Measurements from ENCODE around the gene TMEM263. TPM values are rescaled to one million over a fixed set of nuclear protein-coding genes. Genes with fewer than 3 reads are reported as not detected.

The TMEM263 gene
- total and polyA plus RNA-seq, 9 of the 15 experiments (the other 6 are each of a cell fraction or from before 2014, with no cell fraction given): 12.6 to 36.7 (median 24.4) TPM

- TF ChIP-seq ZHX1 (conservative IDR thresholded peaks at IDR 0.05; ENCODE audit: low read length) (no peak), POLR3A (IDR thresholded peaks at IDR 0.05; ENCODE audit: borderline replicate concordance, extremely low read depth, insufficient read depth, insufficient read length) (no peak), BCOR (IDR thresholded peaks at IDR 0.05) (no peak), BHLHE40 (IDR thresholded peaks at IDR 0.05; ENCODE audit: low read length) (0 out of 2 replicates have a peak, but pooled peaks have one; percentile 28), RERE (CRISPR knock-in tag; IDR thresholded peaks at IDR 0.05; ENCODE audit: borderline replicate concordance) (no peak), ATF1 (CRISPR knock-in tag; IDR thresholded peaks at IDR 0.05) (no peak), ATF1 (tag; IDR thresholded peaks at IDR 0.05) (no peak), FOXK2 (conservative IDR thresholded peaks at IDR 0.05 in 1 of 2, IDR thresholded peaks at IDR 0.05 in 1 of 2; ENCODE audit: low read depth in 2 of 2) (0 out of 4 replicates have a peak, but pooled peaks have one; percentile 15 to 44), MIER1 (IDR thresholded peaks at IDR 0.05; ENCODE audit: low read depth) (0 out of 2 replicates have a peak, but pooled peaks have one; percentile 24), ATF3 (IDR thresholded peaks at IDR 0.05) (no peak), ATF3 (CRISPR knock-in tag; conservative IDR thresholded peaks at IDR 0.05) (no peak), CHAMP1 (IDR thresholded peaks at IDR 0.05) (no peak), ZNF589 (CRISPR knock-in tag; IDR thresholded peaks at IDR 0.05; ENCODE audit: low read depth) (no peak), TAL1 (IDR thresholded peaks at IDR 0.05) (no peak), CHD2 (IDR thresholded peaks at IDR 0.05; ENCODE audit: low read depth, low read length) (no peak), ZNF76 (CRISPR knock-in tag; IDR thresholded peaks at IDR 0.05; ENCODE audit: borderline replicate concordance) (no peak)
Measured at GRCh38 chr12:106954462-106955376, 988 bp upstream of the TMEM263 start (continued).
